ENCODE results near the gene CBLB.

GRCh38 chr3:105876780-105877327 is 8.0 kb upstream of the CBLB start:
- TF ChIP-seq EZH2 (IDR thresholded peaks at IDR 0.05; ENCODE audit: insufficient read depth, poor library complexity, severe bottlenecking): no peak
- TF ChIP-seq EZH2phosphoT487 (IDR thresholded peaks at IDR 0.05; ENCODE audit: insufficient read depth, low read depth): no peak
